ENCODE results near the gene DGKI.

DGKI gene

GRCh38 chr7:137539111-137539715, 307.6 kb downstream of the DGKI start:
- DNase-seq (ENCODE audit: low read depth in 2 of 2), result no peak

GRCh38 chr7:137538361-137538762, 308.4 kb downstream of the DGKI start:
- DNase-seq (ENCODE audit: low read depth in 2 of 2), result no peak

- no peak for DNase-seq (ENCODE audit: low read depth in 2 of 2)
These were observed 311.2 kb downstream of the DGKI start for GRCh38 chr7:137535579-137535978.

- no peak for DNase-seq (ENCODE audit: low read depth in 2 of 2)
These were observed 315.1 kb downstream of the DGKI start for GRCh38 chr7:137531671-137532070.

GRCh38 chr7:137527634-137528033, 319.1 kb downstream of the DGKI start:
- DNase-seq (ENCODE audit: low read depth in 2 of 2), result no peak

GRCh38 chr7:137523171-137523570, 323.6 kb downstream of the DGKI start:
- DNase-seq (ENCODE audit: low read depth in 2 of 2), result no peak

GRCh38 chr7:137521451-137521850, 325.3 kb downstream of the DGKI start:
- DNase-seq (ENCODE audit: low read depth in 2 of 2), result no peak

- DNase-seq (ENCODE audit: low read depth in 2 of 2), result no peak
These were observed 326.8 kb downstream of the DGKI start for GRCh38 chr7:137519947-137520346.

GRCh38 chr7:137519181-137519691, 327.5 kb downstream of the DGKI start:
- no peak for DNase-seq (ENCODE audit: low read depth in 2 of 2)

GRCh38 chr7:137513091-137513490, 333.7 kb downstream of the DGKI start:
- no peak for DNase-seq (ENCODE audit: low read depth in 2 of 2)

GRCh38 chr7:137507096-137507495, 339.7 kb downstream of the DGKI start:
- no peak for DNase-seq (ENCODE audit: low read depth in 2 of 2)

- no peak for DNase-seq (ENCODE audit: low read depth in 2 of 2)
These were observed 340.7 kb downstream of the DGKI start for GRCh38 chr7:137506031-137506430.

GRCh38 chr7:137501562-137501961, 345.2 kb downstream of the DGKI start:
- DNase-seq (ENCODE audit: low read depth in 2 of 2), result no peak

- no peak for DNase-seq (ENCODE audit: low read depth in 2 of 2)
These were observed 353.9 kb downstream of the DGKI start for GRCh38 chr7:137492889-137493288.

GRCh38 chr7:137489880-137490279, 356.9 kb downstream of the DGKI start:
- no peak for DNase-seq (ENCODE audit: low read depth in 2 of 2)

GRCh38 chr7:137488038-137488437, 358.7 kb downstream of the DGKI start:
- no peak for DNase-seq (ENCODE audit: low read depth in 2 of 2)

GRCh38 chr7:137485818-137486217, 361.0 kb downstream of the DGKI start:
- no peak for DNase-seq (ENCODE audit: low read depth in 2 of 2)

GRCh38 chr7:137484326-137484725, 362.4 kb downstream of the DGKI start:
- DNase-seq (ENCODE audit: low read depth in 2 of 2), result no peak

GRCh38 chr7:137482466-137482865, 364.3 kb downstream of the DGKI start:
- DNase-seq (ENCODE audit: low read depth in 2 of 2), result no peak

- no peak for DNase-seq (ENCODE audit: low read depth in 2 of 2)
These were observed 365.9 kb downstream of the DGKI start for GRCh38 chr7:137480824-137481365.

GRCh38 chr7:137480401-137480800, 366.4 kb downstream of the DGKI start:
- DNase-seq (ENCODE audit: low read depth in 2 of 2), result no peak

- no peak for DNase-seq (ENCODE audit: low read depth in 2 of 2)
These were observed 369.8 kb downstream of the DGKI start for GRCh38 chr7:137476937-137477336.

GRCh38 chr7:137475966-137476365, 370.8 kb downstream of the DGKI start:
- DNase-seq (ENCODE audit: low read depth in 2 of 2), result no peak

GRCh38 chr7:137474540-137475026, 372.2 kb downstream of the DGKI start:
- no peak for DNase-seq (ENCODE audit: low read depth in 2 of 2)
